HTR-8/SVneo (cell line): ENCODE results near the gene PRDX5.
"Not testable (repeated sequence)": the region's sequence is repeated elsewhere in the genome, so short reads cannot be mapped to it uniquely, and the experiment has no call there.

Source experiments
- DNase-seq: peaks from one replicate; pipeline ENCODE4 v3.0.0; 2011; ENCODE audit warnings: low spot score, mixed read lengths; ENCODE audit not compliant: insufficient read length
- FAIRE-seq: peaks from 2 replicates; lab custom pipeline; 2011; peaks lifted over from hg19 to GRCh38; lab: Jason Lieb, UNC

The PRDX5 gene

DNA sequence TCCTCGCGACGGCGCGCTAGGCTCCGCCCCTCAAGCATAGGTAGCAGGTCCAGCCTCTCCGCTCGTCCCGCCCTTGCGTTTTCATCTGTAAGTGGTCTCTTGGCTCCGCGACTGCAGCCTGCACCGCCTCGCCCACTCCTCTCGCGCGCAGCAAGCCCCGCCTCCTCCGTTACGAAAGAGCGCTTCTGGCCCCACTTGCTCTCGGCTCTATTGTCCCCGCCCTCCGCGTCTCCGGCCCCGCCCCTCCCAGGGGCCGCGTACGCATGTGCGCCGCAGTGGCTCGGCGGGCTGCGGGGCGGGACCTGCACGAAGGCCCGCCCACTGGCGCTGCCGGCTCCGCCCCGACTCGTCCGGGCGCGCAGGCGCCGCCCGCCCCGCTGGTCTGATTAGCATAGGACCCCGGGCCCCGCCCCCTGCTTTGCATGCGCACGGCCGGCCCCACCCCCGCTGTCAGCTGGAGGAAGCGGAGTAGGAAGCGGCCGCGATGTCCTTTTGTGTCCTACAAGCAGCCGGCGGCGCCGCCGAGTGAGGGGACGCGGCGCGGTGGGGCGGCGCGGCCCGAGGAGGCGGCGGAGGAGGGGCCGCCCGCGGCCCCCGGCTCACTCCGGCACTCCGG, 12.7 kb upstream of the PRDX5 start, which contains the start of gene ESRRA:
Gene ESRRA (plus strand): TSS at position 450 of the 616 bp plus-strand sequence. CDS start 1,656 bp downstream, outside the sequence.
- FAIRE-seq (peak; percentile 77), DNase-seq (peak; percentile 94)

DNA sequence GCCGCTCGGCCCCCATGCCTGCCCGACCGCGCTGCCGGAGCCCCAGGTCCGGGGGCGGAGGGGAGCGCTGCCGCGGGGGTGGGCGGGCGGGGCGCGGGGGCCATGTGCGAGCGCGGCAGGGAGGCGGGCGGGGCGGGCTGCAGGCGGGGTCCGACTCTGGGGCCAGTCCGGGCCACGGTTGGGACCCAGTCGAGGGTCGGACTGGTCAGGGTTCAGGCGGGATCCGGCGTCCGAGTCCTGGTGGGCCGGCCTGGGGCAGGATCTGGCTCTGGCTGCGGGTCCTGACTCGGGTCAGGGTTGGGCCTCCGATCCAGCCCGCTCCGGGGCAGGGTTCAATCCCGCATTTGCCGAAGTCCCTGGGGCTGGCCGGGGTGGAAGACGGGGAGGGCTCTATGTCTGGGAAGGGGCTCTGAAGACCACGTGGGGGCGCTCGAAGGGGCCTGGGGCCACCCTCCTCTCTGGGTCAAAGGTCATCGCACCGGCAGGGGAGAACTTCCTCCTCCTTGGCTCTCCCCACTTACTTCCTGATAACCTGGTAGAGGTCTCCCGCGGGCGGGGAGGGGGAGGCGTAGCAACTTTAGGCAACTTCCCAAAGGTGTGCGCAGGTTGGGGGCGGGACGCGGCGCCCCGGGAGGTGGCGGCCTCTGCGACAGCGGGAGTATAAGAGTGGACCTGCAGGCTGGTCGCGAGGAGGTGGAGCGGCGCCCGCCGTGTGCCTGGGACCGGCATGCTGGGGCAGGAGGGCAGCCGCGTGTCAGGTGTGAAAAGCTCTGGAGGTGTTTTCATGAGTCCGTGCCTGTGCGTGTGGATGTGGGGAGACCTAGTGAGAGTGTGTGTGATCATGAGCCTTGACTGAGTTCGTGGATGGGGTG, 12.0 kb upstream of the PRDX5 start:
- DNase-seq: no peak
- no peak for FAIRE-seq

DNA sequence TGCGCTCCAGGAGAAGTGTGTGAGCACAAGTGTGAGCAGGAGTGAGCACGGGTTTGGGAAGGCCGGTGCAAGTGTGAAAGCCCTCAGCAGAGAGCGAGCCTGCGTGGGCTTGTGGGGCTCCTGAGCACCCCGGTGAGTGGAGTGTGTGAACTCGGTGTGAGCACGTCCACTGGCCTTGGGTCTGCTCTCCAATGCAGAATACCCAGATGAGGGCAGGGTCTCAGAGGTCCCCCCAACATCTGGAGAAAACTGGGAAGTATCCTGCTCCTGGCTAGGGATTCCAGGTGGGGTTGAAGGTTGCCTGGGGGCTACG, 11.4 kb upstream of the PRDX5 start:
- FAIRE-seq: no peak
- no peak for DNase-seq

DNA sequence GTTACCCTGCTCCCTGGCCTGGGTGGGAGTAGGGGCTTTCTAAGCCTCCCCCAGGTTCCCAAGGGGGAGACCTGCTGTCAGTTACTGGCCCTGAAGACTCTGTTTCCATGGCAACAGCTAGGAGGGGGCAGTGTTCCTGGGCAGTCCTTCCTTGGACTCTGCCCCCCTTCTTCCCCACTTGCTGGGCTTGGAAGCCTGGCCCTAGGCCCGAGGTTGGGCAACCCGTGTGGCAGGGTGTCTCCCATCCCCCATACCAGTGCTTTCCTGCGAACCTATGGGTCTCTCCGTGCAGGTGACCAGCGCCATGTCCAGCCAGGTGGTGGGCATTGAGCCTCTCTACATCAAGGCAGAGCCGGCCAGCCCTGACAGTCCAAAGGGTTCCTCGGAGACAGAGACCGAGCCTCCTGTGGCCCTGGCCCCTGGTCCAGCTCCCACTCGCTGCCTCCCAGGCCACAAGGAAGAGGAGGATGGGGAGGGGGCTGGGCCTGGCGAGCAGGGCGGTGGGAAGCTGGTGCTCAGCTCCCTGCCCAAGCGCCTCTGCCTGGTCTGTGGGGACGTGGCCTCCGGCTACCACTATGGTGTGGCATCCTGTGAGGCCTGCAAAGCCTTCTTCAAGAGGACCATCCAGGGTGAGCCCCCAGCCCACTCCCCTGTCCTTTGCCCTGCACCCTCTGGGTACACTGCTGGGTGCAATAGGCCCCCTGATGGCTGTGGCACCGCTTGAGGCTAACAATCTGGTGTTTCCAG, 10.9 kb upstream of the PRDX5 start:
- FAIRE-seq (no peak), DNase-seq (no peak)

DNA sequence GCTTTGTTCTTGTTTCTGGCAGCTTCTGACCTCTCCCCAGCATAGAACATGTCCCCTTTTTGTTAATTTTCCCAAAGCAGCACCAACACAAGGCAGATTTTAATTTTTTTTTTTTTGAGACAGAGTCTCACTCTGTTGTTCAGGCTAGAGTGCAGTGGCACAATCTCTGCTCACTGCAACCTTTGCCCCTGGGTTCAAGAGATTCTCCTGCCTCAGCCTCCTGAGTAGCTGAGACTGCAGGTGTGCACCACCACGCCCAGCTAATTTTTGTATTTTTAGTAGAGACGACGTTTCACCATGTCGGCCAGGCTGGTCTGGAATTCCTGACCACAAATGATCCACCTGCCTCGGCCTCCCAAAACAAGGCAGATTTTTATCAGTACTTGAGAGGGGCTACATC, 10.1 kb upstream of the PRDX5 start:
- FAIRE-seq, DNase-seq: not testable (repeated sequence)

DNA sequence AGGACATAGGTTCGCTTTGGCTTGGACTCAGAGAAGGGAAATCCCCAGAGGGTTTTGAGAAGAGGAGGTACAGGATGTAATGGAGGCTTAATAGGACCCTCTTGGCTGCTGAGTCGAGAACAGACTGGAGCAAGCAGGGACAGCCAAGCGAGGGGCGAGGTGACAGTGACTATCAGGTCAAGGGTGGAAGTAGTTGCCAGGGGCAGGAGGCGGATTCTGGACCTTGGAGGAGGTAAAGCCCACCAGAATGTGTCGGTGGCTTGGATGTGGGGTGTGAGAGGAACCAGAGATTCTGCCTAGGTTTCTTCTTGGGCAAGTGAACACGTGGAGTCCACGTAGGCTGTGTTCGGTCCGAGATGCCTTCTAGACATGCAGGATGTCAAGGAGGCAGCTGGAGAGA, 5.0 kb upstream of the PRDX5 start:
- FAIRE-seq: no peak
- DNase-seq: no peak

DNA sequence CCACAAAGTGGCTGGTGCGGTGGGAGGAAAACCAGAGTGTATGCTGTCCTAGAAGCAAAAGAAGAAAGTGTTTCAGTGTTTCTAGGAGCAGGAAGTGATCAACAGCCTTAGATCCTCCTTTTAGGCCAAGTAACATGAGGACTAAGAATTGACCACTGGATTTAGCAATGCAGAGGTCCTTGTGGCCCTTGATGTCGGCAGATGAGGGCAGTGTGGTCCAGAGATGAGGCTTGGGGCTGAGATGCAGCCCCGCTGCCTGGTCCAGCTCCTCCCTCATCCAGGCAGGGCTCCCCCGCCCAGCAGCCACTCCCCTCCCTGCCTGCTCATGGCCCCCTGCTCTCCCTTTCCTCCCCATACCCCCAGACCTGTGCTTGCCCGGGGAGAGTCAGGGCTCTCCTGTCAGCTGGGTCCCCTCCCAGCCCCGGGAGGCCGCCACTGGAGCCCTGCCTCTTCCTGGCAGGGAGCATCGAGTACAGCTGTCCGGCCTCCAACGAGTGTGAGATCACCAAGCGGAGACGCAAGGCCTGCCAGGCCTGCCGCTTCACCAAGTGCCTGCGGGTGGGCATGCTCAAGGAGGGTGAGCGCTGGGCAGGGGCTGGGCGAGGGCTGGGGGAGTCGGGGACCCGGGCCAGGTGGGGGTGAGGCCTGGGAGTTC, 4.3 kb upstream of the PRDX5 start:
- DNase-seq: no peak
- FAIRE-seq: no peak

DNA sequence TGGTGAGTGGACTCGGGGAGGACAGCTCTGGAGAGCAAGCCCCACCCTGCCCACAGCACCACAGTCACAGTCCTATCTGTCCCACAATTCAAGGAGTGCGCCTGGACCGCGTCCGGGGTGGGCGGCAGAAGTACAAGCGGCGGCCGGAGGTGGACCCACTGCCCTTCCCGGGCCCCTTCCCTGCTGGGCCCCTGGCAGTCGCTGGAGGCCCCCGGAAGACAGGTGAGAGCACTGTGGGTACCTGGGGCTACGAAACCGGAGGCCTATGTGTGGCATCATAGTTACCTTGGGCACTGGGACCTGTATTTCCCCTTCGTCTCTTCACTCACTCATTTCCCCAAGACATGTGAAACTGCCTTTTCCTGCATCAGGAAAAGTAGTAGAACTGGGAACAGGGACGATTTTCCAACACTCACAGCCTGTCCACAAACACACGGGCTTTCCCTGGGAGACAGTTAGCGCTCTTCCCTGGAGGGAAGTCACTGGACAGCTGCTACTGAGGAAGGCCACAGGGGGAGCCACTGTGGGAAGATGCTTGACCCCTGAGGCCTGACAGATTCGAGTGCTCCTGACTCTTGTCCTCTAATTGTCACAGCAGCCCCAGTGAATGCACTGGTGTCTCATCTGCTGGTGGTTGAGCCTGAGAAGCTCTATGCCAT, 3.6 kb upstream of the PRDX5 start:
- FAIRE-seq: no peak
- no peak for DNase-seq

DNA sequence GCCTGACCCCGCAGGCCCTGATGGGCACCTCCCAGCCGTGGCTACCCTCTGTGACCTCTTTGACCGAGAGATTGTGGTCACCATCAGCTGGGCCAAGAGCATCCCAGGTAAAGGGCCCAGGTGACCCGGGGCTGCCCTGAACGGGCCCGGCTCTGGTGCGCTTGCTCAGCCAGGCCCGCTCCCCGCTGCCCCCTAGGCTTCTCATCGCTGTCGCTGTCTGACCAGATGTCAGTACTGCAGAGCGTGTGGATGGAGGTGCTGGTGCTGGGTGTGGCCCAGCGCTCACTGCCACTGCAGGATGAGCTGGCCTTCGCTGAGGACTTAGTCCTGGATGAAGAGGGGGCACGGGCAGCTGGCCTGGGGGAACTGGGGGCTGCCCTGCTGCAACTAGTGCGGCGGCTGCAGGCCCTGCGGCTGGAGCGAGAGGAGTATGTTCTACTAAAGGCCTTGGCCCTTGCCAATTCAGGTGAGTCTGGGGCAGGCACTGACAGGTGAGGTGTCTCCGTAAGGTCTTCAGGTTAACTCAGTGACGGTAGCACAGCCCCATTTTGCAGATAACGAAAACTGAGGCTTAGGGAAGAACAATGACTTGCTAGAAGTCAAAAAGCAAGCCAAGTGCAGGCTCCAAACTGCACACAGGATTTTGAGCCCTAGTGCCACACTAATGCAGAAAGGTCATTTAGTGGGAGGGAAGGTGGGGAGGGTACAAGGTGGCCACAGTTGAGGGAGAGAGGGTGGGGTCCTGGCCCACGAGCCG, 2.9 kb upstream of the PRDX5 start:
- no peak for DNase-seq
- FAIRE-seq: no peak

DNA sequence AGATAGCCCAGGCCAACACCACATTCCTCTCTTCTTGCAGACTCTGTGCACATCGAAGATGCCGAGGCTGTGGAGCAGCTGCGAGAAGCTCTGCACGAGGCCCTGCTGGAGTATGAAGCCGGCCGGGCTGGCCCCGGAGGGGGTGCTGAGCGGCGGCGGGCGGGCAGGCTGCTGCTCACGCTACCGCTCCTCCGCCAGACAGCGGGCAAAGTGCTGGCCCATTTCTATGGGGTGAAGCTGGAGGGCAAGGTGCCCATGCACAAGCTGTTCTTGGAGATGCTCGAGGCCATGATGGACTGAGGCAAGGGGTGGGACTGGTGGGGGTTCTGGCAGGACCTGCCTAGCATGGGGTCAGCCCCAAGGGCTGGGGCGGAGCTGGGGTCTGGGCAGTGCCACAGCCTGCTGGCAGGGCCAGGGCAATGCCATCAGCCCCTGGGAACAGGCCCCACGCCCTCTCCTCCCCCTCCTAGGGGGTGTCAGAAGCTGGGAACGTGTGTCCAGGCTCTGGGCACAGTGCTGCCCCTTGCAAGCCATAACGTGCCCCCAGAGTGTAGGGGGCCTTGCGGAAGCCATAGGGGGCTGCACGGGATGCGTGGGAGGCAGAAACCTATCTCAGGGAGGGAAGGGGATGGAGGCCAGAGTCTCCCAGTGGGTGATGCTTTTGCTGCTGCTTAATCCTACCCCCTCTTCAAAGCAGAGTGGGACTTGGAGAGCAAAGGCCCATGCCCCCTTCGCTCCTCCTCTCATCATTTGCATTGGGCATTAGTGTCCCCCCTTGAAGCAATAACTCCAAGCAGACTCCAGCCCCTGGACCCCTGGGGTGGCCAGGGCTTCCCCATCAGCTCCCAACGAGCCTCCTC, 2.0 kb upstream of the PRDX5 start:
- not testable (repeated sequence) for DNase-seq, FAIRE-seq

DNA sequence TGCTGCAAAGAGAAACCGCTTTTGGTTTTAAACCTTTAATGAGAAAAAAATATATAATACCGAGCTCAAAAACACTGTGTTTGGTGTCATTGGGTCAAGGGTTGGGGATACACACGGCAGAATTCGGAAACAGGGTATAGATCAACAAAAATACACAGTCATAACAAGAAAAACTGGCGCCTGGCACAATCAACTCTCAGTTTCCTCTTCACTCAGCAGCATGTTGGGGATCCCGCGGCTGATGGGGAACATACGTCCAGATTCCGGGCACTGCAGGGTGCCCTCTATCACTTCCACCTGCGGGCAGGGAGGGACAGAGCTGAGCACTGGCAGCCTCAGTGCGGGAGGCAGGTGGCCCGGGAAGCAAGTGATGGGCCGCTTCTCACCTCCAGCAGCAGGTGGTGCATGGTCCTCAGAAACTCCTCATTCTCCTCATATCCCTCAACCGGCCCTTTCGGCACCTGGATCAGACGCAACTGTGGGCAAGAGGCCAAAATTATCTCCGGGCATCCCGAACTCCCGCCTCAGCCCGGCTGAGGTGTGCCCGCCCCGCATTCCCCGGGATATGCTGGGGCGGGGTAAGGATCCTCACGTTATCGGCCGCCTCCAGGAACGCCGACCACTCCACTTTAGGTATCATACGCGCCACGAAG, 1.1 kb upstream of the PRDX5 start:
- no peak for DNase-seq
- no peak for FAIRE-seq

DNA sequence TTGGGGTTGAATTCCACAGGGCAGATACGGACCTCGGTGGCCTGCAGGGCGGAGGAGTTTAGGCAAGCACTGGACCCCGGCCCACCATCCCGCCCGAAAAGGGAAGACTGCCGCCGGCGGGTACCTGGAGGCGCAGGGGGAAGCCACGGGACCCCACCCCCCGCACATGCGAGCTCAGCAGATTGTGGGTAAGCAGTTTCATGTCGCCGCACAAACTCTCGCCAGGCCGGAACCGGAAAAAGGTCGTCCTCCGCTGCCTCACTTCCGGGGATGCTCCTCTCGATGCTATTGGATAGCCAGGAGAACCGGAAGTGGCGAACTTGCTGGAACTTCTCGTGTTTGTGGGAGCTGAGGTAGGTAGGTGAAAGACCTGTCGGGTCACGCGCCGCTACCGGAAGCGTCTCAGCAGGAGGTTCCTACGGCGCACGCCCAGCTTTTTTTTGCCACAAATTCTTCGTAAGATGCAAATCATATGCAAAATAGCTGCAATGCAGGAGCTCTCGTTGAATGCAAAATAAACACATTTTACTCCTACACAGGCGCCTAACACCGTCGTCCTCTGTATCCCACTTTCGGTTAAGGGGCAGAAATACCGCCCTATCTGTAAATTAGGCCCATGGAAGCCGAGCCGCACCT, 478 bp upstream of the PRDX5 start, which contains the start of gene TRMT112:
Gene TRMT112 (minus strand): TSS at position 235 of the 636 bp plus-strand sequence. CDS start 33 bp downstream, at position 202.
- FAIRE-seq: peak; percentile 72

DNA sequence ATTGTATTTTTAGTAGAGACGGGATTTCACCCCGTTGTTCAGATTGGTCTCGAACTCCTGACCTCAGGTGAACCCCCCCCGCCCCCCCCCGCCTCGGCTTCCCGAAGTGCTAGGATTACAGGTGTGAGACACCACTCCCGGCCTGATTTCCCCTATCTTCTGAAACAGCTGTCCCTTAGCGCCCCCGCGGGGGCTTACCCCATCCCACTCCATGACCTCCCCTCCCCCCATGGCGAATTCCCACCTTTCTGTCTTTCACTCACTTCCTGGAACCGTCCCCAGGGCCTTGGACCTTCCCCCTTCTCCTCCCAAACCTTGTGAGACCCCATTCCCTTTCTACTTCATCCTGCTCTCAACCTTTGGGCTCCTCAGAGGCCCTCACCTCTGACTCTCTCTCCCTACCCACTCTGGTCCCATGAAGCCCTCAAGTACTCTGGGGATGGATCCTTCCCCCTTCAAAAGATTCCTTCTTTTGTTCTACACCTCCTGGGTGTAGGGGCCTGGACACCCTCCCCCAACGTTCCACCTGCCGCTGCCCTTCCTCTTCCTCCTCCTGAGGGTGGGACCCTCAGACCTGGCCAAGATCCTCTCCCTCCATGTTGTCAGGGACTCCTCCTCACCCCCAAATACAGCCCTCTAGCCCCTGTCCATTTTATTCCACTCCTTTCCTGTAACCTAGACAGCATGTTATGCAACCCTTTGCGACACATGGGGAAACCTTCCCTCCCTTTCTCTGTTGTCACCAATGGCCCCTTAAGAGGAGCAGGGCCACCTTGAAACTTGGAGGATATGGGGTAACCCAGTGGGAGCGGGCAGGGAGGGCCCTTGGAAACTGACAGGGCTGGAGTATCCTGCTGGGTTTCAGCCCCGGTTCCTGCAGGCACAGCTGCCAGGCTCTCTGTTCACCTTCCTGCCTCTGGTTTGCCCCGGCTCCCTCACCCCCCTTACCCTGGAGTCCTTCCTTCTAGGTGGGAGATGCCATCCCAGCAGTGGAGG, 1.1 kb downstream of the PRDX5 start:
- FAIRE-seq: no peak
- no peak for DNase-seq

More for the DNA sequence above, 478 bp upstream of the PRDX5 start, which contains the start of gene TRMT112:
- peak; percentile 94 for DNase-seq

DNA sequence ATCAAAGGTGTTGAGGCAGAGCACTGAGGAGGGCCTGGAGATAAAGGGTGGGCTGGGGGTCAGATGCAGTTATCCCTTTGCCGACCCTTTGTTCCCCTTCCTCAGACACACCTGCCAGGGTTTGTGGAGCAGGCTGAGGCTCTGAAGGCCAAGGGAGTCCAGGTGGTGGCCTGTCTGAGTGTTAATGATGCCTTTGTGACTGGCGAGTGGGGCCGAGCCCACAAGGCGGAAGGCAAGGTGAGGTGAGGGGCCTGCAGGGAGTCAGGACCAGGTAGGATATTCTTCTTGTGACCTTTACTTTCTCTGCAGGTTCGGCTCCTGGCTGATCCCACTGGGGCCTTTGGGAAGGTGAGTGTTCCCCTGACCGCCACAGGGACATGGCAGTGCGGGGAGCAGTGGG, 2.6 kb downstream of the PRDX5 start:
- no peak for DNase-seq
- FAIRE-seq: no peak

DNA sequence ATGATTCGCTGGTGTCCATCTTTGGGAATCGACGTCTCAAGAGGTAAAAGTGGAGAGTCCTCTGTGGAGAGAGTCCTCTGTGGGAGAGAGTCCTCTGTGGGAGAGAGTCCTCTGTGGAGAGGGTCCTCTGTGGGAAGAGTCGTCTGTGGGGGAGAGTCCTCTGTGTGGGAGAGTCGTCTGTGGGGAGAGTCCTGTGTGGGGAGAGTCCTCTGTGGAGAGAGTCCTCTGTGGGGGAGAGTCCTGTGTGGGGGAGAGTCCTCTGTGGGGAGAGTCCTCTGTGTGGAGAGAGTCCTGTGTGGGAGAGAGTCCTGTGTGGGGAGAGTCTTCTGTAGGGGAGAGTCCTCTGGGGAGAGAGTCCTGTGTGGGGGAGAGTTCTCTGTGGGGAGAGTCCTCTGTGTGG, 3.1 kb downstream of the PRDX5 start:
- FAIRE-seq: no peak
- DNase-seq: no peak

DNA sequence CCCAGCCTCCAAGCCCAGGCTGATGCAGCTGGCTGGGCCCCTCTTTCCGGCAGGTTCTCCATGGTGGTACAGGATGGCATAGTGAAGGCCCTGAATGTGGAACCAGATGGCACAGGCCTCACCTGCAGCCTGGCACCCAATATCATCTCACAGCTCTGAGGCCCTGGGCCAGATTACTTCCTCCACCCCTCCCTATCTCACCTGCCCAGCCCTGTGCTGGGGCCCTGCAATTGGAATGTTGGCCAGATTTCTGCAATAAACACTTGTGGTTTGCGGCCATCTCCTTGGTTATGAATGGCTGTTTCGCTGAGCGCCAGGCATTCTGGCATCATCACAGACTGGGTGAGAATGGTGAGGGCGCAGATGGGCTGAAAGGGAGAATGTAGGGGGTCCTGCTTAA, 3.6 kb downstream of the PRDX5 start:
- FAIRE-seq: no peak
- DNase-seq: no peak
